ENCODE data around the gene LTC4S. TPM values are rescaled to one million over a fixed set of nuclear protein-coding genes. Genes with fewer than 3 reads are reported as not detected.

LTC4S gene
- total RNA-seq, 2 experiments from 2014 or later, result 0.44 to 4.5 TPM

DNA sequence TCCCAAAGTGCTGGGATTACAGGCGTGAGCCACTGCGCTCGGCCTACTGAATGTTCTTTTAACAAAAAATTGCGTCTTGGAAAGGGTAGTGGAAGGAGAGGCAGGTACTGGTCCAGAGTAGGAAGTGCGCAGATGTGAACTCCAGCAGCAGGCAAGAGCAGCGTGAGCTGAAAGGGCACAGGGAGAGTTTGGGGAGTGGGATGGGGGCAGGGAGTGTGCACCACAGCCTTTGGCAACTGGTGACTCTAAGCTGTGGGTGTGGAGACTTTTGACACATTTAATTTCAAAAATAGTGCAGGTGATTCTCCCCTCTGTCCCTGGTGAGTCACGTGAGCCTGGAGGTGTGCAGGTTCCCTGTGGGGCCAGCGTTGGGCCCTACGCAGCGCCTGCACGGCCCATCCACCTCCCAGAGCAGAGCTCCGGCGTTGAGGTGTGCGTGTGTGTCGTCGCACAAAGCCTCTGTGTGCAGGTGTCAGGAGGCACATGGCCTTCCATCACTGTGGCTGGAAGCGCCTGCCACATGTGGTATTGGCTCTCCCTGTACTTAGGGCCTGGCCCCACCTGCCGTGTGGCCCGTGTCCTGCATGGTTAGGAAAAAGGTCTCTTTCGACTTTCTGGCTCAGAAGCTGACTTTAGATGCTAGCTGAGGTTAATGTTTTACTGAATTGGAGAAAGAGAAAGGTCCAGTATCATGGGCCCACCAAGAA, 38.4 kb downstream of the LTC4S start:
- Histone ChIP-seq H4K20me1 (ENCODE audit: insufficient read depth, low read length) (no peaks in the 10 kb centered on the region), H3K4me2 (ENCODE audit: low read length) (no peak overlapping the region), H3K27ac (ENCODE audit: low read depth, low read length, poor library complexity, severe bottlenecking) (no peak overlapping the region), H3K4me1 (ENCODE audit: insufficient read depth, low read length, poor library complexity, severe bottlenecking) (no peaks in the 10 kb centered on the region), H2AFZ (ENCODE audit: low read length) (no peak overlapping the region), H3K9me3 (ENCODE audit: low read length) (no peaks in the 10 kb centered on the region), H3K36me3 (ENCODE audit: insufficient read depth, low read length) (peaks cover 85% of the 10 kb centered on the region), H3K4me3 (ENCODE audit: low read depth, low read length, poor library complexity, severe bottlenecking) (no peak overlapping the region), H3K9me2 (ENCODE audit: insufficient read depth, low read length) (no peaks in the 10 kb centered on the region), H3K79me2 (ENCODE audit: insufficient read depth, low read depth, low read length) (no peaks in the 10 kb centered on the region)
- POLR2A ChIA-PET, result no interaction called here
- CTCF ChIA-PET (ENCODE audit: unreplicated experiment), result no interaction called here
- intact Hi-C loops (cut with micrococcal nuclease; ENCODE audit: unreplicated experiment), result no loop called here
- DNase-seq (ENCODE audit: low spot score), result no peak
- TF ChIP-seq, protein P1, sequence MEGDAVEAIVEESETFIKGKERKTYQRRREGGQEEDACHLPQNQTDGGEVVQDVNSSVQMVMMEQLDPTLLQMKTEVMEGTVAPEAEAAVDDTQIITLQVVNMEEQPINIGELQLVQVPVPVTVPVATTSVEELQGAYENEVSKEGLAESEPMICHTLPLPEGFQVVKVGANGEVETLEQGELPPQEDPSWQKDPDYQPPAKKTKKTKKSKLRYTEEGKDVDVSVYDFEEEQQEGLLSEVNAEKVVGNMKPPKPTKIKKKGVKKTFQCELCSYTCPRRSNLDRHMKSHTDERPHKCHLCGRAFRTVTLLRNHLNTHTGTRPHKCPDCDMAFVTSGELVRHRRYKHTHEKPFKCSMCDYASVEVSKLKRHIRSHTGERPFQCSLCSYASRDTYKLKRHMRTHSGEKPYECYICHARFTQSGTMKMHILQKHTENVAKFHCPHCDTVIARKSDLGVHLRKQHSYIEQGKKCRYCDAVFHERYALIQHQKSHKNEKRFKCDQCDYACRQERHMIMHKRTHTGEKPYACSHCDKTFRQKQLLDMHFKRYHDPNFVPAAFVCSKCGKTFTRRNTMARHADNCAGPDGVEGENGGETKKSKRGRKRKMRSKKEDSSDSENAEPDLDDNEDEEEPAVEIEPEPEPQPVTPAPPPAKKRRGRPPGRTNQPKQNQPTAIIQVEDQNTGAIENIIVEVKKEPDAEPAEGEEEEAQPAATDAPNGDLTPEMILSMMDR (conservative IDR thresholded peaks at IDR 0.05; ENCODE audit: low read length), result no peak
- no peak for TF ChIP-seq EZH2phosphoT487 (IDR thresholded peaks at IDR 0.05; ENCODE audit: borderline replicate concordance, low read depth, low read length)
- no TSS peak for BruUV-seq (replicated peaks)

DNA sequence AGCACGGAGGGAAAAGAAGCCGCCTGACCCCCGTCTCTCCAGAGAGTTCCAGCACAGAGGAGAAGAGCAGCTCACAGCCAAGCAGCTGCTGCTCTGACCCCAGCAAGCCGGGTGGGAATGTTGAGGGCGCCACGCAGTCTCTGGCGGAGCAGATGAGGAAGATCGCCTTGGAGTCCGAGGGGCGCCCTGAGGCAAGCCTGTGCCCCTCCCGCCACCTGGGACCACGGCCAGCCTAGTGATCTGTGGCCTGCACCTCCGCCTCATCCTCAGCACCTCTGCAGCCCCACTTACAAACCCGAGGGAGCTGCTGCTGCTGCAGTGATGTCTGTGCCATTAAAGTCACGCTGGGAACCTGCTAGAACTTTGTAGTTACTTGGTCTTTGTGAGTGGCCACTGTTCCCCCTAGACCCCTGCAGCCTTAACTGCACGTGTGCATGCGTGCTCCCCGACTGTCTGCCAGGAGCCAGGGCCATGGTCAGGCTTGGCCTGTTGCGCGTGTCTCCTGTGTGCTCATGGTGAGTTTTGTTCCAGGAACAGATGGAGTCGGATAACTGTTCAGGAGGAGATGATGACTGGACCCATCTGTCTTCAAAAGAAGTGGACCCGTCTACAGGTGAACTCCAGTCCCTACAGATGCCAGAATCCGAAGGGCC, 39.4 kb downstream of the LTC4S start:
- Histone ChIP-seq H3K27ac (ENCODE audit: low read depth, low read length, poor library complexity, severe bottlenecking) (no peak overlapping the region), H3K4me3 (ENCODE audit: low read depth, low read length, poor library complexity, severe bottlenecking) (no peak overlapping the region), H3K9me3 (ENCODE audit: low read length) (no peaks in the 10 kb centered on the region), H3K79me2 (ENCODE audit: insufficient read depth, low read depth, low read length) (no peaks in the 10 kb centered on the region), H3K4me1 (ENCODE audit: insufficient read depth, low read length, poor library complexity, severe bottlenecking) (no peaks in the 10 kb centered on the region), H3K4me2 (ENCODE audit: low read length) (no peak overlapping the region), H2AFZ (ENCODE audit: low read length) (no peak overlapping the region), H3K9me2 (ENCODE audit: insufficient read depth, low read length) (no peaks in the 10 kb centered on the region), H3K36me3 (ENCODE audit: insufficient read depth, low read length) (peaks cover 86% of the 10 kb centered on the region), H4K20me1 (ENCODE audit: insufficient read depth, low read length) (no peaks in the 10 kb centered on the region)
- no peak for DNase-seq (ENCODE audit: low spot score)
- TF ChIP-seq, protein P1 (conservative IDR thresholded peaks at IDR 0.05; ENCODE audit: low read length), result no peak
- no peak for TF ChIP-seq EZH2phosphoT487 (IDR thresholded peaks at IDR 0.05; ENCODE audit: borderline replicate concordance, low read depth, low read length)
- BruUV-seq (replicated peaks), result no TSS peak
- POLR2A ChIA-PET, result interaction anchor here (0.6 kb wide), 1 partner anchor 31 kb away, joined by 3 read pairs; no protein-coding TSS in a partner anchor
- intact Hi-C loops (cut with micrococcal nuclease; ENCODE audit: unreplicated experiment), result no loop called here
- CTCF ChIA-PET (ENCODE audit: unreplicated experiment), result no interaction called here

GRCh38 chr5:179833709-179834070, 39.9 kb downstream of the LTC4S start:
- TF ChIP-seq EZH2phosphoT487 (IDR thresholded peaks at IDR 0.05; ENCODE audit: borderline replicate concordance, low read depth, low read length), result no peak
- TF ChIP-seq, protein P1 (conservative IDR thresholded peaks at IDR 0.05; ENCODE audit: low read length), result no peak
- H3K9me2 ChIP-seq (ENCODE audit: insufficient read depth, low read length), result no peaks in the 10 kb centered on the region
- H2AFZ ChIP-seq (ENCODE audit: low read length), result no peak overlapping the region
- no peak overlapping the region for H3K4me2 ChIP-seq (ENCODE audit: low read length)
- POLR2A ChIA-PET, result interaction anchor here (0.6 kb wide), 1 partner anchor 32 kb away, joined by 3 read pairs; no protein-coding TSS in a partner anchor
- H3K36me3 ChIP-seq (ENCODE audit: insufficient read depth, low read length), result peaks cover 86% of the 10 kb centered on the region
- no TSS peak for BruUV-seq (replicated peaks)
- no peaks in the 10 kb centered on the region for H3K79me2 ChIP-seq (ENCODE audit: insufficient read depth, low read depth, low read length)
- no peaks in the 10 kb centered on the region for H3K9me3 ChIP-seq (ENCODE audit: low read length)
- no peak for DNase-seq (ENCODE audit: low spot score)
- H4K20me1 ChIP-seq (ENCODE audit: insufficient read depth, low read length), result no peaks in the 10 kb centered on the region
- H3K27ac ChIP-seq (ENCODE audit: low read depth, low read length, poor library complexity, severe bottlenecking), result no peak overlapping the region
- H3K4me3 ChIP-seq (ENCODE audit: low read depth, low read length, poor library complexity, severe bottlenecking), result no peak overlapping the region
- H3K4me1 ChIP-seq (ENCODE audit: insufficient read depth, low read length, poor library complexity, severe bottlenecking), result no peaks in the 10 kb centered on the region
- intact Hi-C loops (cut with micrococcal nuclease; ENCODE audit: unreplicated experiment), result no loop called here
- CTCF ChIA-PET (ENCODE audit: unreplicated experiment), result no interaction called here
